SK-N-MC (cell line): ENCODE results near the gene CMTM8.
"Not testable (repeated sequence)": the region's sequence is repeated elsewhere in the genome, so short reads cannot be mapped to it uniquely, and the experiment has no call there.

Experiments
- DNase-seq: peaks from one replicate; pipeline ENCODE4 v3.0.0-alpha.2; 2011; ENCODE audit warnings: low read depth, low spot score
- H3K27ac ChIP-seq: fragments of 200-600 bp; sonication (generic); 2 replicates; pipeline ENCODE4 v1.5.1; 2016; ENCODE audit warnings: mixed run types
- H3K36me3 ChIP-seq: fragments of 200-600 bp; sonication (generic); 2 replicates; pipeline ENCODE4 v1.6.1; 2017; ENCODE audit warnings: antibody characterized with exemption, low read length, mixed read lengths; ENCODE audit not compliant: insufficient read depth
- H3K4me3 ChIP-seq: fragments of 200-600 bp; sonication (generic); 2 replicates; pipeline ENCODE4 v1.5.1; 2016
- H3K9ac ChIP-seq: fragments of 200-600 bp; sonication (generic); 2 replicates; pipeline ENCODE4 v1.8.0; 2017; ENCODE audit warnings: mixed run types, mixed read lengths; ENCODE audit not compliant: insufficient read length
- H3K9me3 ChIP-seq: fragments of 200-600 bp; sonication (generic); 2 replicates; pipeline ENCODE4 v1.6.1; 2017; ENCODE audit warnings: low read depth, mild to moderate bottlenecking, antibody characterized with exemption, low read length, moderate library complexity, mixed read lengths
- EZH2 ChIP-seq: fragments of 200-600 bp; sonication (generic); IDR thresholded peaks from one replicate; pipeline ENCODE4 v1.6.1; 2017; ENCODE audit warnings: antibody characterized with exemption
- FOXP2 ChIP-seq: optimal IDR thresholded peaks from 2 replicates; pipeline ENCODE3; 2011; ENCODE audit warnings: mild to moderate bottlenecking, moderate library complexity; ENCODE audit not compliant: insufficient read depth; ENCODE audit errors: extremely low read length, control extremely low read depth
- POLR2AphosphoS5 ChIP-seq: IDR thresholded peaks from 2 replicates; pipeline ENCODE4 v1.6.1; 2012; ENCODE audit warnings: mild to moderate bottlenecking, low read depth, low read length, borderline replicate concordance

Gene CMTM8, protein sequence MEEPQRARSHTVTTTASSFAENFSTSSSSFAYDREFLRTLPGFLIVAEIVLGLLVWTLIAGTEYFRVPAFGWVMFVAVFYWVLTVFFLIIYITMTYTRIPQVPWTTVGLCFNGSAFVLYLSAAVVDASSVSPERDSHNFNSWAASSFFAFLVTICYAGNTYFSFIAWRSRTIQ

DNA sequence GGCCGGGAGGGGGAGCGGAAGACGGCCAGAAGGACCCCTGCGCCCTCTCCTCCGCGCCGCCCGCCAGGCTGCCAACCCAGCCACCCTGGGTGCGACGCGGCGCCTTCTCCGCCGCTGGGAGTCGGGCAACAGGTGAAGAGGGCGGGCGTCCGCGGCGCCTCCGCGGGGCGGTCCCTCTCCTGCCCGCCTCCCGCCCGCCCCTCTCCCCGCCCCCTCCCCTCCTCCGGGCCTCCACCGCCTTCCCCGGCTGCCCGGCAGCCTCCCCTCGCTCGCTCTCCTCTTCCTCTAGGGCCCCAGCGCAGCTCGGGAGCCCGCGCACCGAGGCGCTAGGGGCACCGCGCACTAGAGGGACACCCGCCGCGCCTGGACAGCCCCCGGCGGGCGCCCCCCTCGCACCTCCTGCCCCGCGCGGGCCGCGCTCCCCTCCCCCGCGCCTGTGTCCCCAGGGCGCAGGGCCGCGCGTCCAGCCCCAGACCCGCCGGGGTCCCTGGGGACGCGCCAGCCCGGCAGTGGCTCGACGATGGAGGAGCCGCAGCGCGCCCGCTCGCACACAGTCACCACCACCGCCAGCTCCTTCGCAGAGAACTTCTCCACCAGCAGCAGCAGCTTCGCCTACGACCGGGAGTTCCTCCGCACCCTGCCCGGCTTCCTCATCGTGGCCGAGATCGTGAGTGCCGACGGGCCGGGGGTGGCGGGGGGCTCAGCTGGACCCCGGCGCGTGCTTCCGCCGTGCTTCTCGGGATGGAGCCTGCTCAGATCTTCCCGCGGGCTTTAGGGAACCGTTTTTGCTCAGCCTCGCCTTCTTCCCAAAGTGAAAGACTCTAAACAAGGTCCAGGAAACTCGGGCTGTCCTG lies at the start of gene CMTM8:
Gene CMTM8, plus strand, starts transcription at position 228 of the 854 bp plus-strand sequence. Its CDS starts 293 bp downstream, at position 521.
- DNase-seq, result no peak
- no peaks in the 10 kb centered on the region for H3K36me3 ChIP-seq
- H3K9ac ChIP-seq, result no peak within 1 kb of the TSS
- no peak within 1 kb of the TSS for H3K27ac ChIP-seq
- no peaks in the 10 kb centered on the region for H3K9me3 ChIP-seq
- TF ChIP-seq FOXP2 (no peak), POLR2AphosphoS5 (no peak), EZH2 (no peak)
- H3K4me3 ChIP-seq, result peak within 1 kb of the TSS; percentile 76

DNA sequence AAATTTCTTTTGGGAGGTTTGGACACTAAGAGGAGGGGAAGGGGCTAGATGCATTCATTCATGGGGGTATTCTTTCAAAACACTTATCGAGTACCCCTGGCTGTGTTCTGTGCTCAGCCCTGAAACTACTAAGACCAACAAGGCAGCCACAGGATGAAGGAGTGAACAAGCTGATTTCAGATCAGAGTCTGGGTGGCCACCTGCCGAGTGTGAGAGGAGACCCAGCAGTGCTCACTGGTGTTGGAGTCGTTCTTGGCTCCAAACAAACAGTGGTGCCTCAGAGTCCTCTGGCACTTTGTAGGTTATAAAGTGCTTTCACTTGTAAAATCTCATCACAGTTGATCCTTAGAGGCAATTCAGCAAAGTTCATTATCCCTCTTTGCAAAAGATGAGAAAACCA lies 48.8 kb upstream of the CMTM8 start:
- H3K9me3 ChIP-seq, result no peaks in the 10 kb centered on the region
- H3K27ac ChIP-seq, result no peak overlapping the region
- H3K9ac ChIP-seq, result no peak overlapping the region
- no peak for DNase-seq
- TF ChIP-seq EZH2, result no peak
- no peak for TF ChIP-seq POLR2AphosphoS5
- no peak for TF ChIP-seq FOXP2
- H3K36me3 ChIP-seq, result no peaks in the 10 kb centered on the region
- no peak overlapping the region for H3K4me3 ChIP-seq

DNA sequence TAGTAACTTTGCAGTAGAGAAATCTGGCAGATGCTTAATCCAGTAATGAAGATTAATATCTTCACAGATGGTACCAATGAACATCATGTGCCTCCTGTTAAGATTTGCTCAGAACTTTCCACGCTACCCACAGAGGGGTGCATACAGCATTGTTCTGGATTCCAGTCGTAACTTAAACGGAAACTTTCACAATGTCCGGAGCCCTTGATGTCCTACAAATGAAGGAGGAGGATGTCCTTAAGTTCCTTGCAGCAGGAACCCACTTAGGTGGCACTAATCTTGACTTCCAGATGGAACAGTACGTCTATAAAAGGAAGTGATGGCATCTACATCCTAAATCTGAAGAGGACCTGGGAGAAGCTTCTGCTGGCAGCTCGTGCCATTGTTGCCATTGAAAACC lies 47.9 kb upstream of the CMTM8 start:
- not testable (repeated sequence) for DNase-seq, H3K9ac ChIP-seq, H3K27ac ChIP-seq, H3K36me3 ChIP-seq, H3K4me3 ChIP-seq, H3K9me3 ChIP-seq

DNA sequence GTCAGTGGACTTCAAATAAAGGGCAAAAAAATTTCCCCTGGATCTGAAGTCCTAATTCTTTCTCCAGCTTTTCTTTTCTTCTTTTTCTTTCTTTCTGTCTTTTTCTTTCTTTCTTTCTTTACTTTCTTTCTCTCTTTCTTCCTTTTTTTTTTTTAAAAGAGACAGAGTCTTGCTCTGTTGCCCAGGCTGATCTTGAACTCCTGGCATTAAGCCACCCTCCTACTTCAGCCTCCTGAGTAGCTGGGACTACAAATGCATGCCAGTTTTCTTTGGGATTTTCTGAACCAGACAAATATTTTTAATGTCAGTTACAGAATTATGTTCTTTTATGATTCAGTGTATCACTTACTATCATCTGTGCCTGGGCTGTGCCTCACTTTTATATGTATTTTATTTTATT lies 45.4 kb upstream of the CMTM8 start:
- no peaks in the 10 kb centered on the region for H3K9me3 ChIP-seq
- H3K4me3 ChIP-seq, result no peak overlapping the region
- TF ChIP-seq FOXP2, result no peak
- TF ChIP-seq EZH2, result no peak
- no peak for TF ChIP-seq POLR2AphosphoS5
- H3K9ac ChIP-seq, result no peak overlapping the region
- no peak overlapping the region for H3K27ac ChIP-seq
- H3K36me3 ChIP-seq, result no peaks in the 10 kb centered on the region
- DNase-seq, result no peak

DNA sequence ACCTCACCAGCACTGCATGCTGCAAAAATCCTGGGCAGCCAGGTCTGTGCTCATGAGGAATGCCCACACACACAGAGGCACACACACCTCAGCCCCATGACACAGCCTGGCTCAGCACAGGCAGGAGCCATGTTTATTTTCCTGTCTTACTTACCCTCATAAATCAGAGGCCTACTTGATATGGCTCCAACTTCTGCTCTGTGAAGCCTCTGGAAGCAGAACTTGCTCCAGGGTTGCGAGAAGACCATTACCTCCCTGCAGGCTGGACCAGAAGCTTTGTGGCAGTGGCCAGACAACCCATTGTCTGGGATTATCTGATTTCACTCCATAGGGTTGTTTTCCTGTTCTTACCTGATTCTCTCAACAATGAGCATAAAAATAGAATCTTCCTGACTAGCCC lies 43.8 kb upstream of the CMTM8 start:
- Histone ChIP-seq H3K27ac (no peak overlapping the region), H3K9ac (no peak overlapping the region), H3K36me3 (no peaks in the 10 kb centered on the region), H3K4me3 (no peak overlapping the region), H3K9me3 (no peaks in the 10 kb centered on the region)
- DNase-seq, result no peak
- TF ChIP-seq FOXP2, result no peak
- no peak for TF ChIP-seq POLR2AphosphoS5
- no peak for TF ChIP-seq EZH2

DNA sequence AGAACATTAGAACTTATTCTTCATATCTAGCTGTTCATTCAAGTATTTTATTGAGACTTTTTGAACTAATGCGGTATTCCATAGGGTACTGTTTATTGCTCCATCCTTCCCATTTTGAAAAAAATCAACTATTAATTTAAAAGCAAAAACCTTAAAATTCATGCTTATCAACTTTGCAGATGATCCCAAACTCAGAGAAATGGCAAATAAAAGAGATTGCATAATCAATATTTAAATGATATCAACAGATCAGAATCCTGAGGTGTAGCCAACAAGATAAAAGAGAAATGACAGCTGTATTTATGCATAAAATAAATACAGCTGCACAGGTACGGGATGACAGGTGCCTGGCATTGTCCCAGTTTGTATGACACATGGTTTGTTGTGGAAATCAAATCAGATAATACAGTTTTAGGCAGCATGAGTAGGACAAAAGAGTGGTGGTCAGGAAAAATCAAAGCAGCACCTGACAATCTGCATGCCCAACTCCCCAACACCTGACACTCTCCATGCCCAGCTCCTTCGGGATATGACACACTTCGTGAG lies 42.4 kb upstream of the CMTM8 start:
- Histone ChIP-seq H3K36me3 (no peaks in the 10 kb centered on the region), H3K9me3 (no peaks in the 10 kb centered on the region), H3K27ac (no peak overlapping the region), H3K4me3 (no peak overlapping the region), H3K9ac (no peak overlapping the region)
- DNase-seq, result no peak
- TF ChIP-seq EZH2 (no peak), POLR2AphosphoS5 (no peak), FOXP2 (no peak)

DNA sequence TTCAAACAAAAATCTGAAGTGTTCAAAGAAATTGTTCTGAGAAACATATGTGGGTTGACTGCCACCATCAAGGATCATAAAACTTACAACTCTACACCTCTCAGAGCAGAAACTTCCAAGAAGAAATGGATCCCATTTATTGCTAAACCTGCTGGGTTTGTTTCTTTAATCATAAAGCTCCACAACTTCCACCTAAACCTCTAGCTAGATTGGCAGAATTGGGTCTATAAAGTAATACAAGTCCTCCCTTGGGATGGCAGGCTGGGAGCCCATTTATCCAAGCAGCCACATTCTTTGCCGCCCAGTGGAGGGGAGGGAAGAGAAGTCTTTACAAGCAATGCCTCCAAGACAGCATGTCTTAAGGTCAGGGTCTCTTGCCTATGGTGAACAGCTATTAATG lies 40.5 kb upstream of the CMTM8 start:
- no peak for TF ChIP-seq POLR2AphosphoS5
- no peak for TF ChIP-seq EZH2
- TF ChIP-seq FOXP2, result no peak
- Histone ChIP-seq H3K9ac (no peak overlapping the region), H3K4me3 (no peak overlapping the region), H3K36me3 (no peaks in the 10 kb centered on the region), H3K27ac (no peak overlapping the region), H3K9me3 (no peaks in the 10 kb centered on the region)
- no peak for DNase-seq

DNA sequence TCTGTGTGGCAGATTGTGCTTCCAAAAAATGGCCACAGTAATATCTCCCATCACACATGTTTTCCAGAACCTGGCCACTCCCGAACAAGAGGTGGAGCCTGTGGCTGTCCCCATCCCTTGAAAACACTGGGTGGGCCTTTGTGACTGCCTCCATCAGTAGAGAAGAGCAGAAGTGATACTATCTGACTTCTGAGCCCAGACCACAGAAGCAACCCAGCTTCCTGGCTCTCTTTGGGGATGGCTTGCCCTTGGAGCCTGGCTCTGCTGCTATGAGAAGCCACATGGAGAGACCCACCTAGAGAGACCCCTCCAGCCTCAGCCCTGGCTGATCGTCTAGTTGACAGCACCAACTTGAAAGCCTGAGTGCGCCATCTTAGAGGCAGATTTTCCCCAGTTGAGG lies 39.8 kb upstream of the CMTM8 start:
- Histone ChIP-seq H3K9me3 (no peaks in the 10 kb centered on the region), H3K27ac (no peak overlapping the region), H3K9ac (no peak overlapping the region), H3K36me3 (no peaks in the 10 kb centered on the region), H3K4me3 (no peak overlapping the region)
- TF ChIP-seq POLR2AphosphoS5 (no peak), FOXP2 (no peak)
- DNase-seq, result no peak

DNA sequence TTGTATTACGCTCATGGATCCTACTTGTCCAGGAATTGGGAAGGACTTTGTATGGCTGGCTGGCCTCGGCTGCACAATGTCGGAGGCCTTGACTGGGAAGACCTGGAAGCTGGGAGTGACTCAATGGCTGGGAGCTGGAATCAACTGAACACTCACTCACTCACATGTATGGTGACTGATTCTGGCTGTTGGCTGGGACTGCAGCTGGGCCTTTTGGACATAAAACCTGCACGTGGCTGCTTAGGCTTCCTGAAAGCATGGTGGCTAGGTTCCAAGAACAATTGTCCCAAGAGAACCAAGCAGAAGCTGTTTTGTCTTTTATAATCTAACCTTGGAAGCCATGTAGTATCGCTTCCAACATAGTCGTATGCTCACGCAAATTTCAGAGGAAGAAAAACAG lies 38.0 kb upstream of the CMTM8 start:
- no peaks in the 10 kb centered on the region for H3K9me3 ChIP-seq
- DNase-seq, result no peak
- H3K9ac ChIP-seq, result no peak overlapping the region
- TF ChIP-seq POLR2AphosphoS5 (no peak), EZH2 (no peak), FOXP2 (no peak)
- H3K27ac ChIP-seq, result no peak overlapping the region
- H3K4me3 ChIP-seq, result no peak overlapping the region
- H3K36me3 ChIP-seq, result no peaks in the 10 kb centered on the region
